Activated naive CD4-positive, alpha-beta T cell treated with Interleukin-2 at 50 U/mL for 16 hours (primary cell): ENCODE results near the gene MIEF1.
"Not testable (repeated sequence)": the region's sequence is repeated elsewhere in the genome, so short reads cannot be mapped to it uniquely, and the experiment has no call there.

Source experiments
- DNase-seq: peaks from one replicate; pipeline ENCODE4 v3.0.0-alpha.2; 2020

Gene MIEF1

GRCh38 chr22:39490966-39491680 is 11.0 kb upstream of the MIEF1 start:
- DNase-seq = no peak

GRCh38 chr22:39491696-39492095 is 10.4 kb upstream of the MIEF1 start:
- DNase-seq = no peak

DNA sequence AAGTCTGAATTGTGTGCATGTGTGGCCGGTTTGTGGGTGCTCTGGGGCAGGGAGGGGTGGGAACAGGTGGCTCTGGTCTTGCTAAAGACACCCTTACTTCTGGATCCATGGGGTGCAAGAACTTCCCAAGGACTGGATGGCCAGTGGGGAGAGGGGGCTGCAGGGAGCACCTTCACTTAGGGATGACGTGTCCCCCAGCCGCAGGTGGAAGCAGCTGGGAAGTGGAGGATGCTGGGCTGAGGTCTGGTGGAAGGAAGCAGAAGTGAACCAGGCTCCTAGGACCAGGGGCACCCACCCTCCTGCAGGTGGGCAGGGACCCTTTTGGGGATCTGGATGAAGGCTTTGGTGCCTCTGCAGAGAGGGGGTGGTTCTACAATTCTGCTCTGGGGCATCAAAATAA is 9.9 kb upstream of the MIEF1 start:
- no peak for DNase-seq

DNA sequence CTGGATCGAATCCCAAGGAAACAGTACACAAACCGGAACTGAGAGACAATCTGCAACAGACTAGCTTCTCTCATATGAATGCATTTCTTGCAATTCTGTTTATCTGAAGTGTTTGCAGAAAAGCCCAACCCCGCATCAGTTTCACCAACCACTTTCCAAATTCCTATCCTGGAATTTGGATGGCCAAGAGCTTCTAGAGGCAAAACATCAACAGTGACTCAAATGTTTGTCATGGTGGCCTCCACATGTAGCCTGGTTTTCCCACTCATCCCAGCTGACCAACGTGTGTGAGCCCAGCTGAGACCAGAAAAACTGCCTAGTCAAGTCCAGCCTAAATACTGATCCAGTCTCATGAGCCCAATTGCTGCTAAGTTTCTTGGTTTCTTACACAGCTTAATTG is 8.3 kb upstream of the MIEF1 start:
- DNase-seq = no peak

DNA sequence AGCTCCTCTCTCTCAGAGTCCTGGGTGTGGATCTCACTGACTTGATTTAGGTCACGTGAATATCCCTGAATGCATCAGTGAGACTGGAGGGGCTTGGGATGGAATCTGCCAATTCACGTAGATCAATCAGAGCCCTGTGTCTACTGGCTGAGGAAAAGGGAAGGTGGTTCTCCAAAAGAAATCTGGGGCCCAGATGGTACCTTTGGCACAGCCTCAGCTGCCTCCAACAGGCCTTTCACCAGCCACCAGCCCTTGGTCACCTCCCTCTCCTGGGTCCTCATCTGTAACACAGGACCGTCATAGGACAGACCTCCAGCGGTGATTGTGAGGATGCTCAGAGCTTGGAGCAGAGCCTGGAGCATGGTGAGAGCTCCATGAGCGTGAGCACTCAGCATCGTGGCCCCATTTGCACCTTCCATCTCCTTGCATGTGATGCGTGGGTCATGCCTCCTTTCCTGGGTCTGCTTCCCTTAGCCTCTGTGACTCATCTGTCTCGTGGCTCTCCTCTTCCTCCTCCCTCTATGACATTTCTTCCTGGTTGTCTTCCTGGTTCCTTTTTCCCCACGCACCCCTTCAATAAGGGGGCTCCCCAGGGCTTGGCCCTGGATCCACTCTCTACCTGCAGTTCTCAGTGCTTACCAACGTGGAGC is 7.5 kb upstream of the MIEF1 start:
- DNase-seq = no peak

DNA sequence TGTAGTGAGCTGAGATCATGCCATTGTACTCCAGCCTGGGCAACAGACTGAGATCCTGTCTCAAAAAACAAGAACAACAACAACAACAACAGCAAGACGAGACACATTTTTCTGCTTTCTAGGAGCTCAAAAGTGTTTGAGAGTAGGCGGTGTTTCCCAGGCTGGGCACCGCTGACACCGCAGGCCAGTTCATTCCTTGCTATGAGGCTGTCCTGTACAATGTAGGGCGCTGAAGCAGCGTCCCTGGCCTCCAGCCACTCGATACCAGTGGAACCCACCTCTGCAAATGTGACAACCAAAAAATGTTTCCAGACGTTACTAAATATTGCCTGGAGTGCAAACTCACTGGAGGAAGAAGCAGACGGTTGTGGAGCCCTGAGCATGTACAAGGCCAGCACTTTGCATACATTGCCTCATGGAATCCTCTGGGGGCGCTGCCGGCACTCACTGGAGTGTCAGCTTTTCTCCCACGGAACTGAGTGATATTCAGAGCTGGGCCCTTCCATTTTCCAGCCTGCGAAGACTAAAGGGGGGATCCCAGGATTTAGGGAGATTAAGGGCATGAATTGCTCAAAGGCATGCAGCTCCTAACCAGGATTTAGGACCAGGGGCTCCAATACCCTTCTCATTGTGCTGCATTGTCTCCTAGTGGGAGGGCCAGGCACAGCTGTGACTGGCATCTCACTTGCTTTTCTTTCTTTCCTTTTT is 5.8 kb upstream of the MIEF1 start:
- peak; percentile 67 for DNase-seq

GRCh38 chr22:39497429-39497828 is 4.7 kb upstream of the MIEF1 start:
- DNase-seq = no peak

DNA sequence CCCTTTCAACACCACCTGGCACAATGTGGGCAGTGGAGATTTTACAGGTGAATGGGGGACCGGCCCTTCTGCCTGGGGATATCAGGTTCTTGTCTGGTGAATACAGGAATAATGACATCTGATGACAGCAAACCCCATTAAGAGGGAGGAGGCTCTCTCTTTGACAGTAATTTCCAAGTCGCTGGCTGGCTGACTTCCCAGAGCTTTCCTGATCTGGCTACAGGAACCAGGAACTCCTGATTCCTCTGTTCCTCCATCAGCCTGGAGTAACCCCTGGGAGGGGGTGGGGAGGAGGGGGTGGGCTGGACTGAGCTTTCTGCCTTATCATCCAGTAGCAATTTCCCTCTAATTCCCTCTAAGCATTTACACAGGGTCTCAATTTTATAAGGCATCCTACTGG is 3.7 kb upstream of the MIEF1 start:
- no peak for DNase-seq

DNA sequence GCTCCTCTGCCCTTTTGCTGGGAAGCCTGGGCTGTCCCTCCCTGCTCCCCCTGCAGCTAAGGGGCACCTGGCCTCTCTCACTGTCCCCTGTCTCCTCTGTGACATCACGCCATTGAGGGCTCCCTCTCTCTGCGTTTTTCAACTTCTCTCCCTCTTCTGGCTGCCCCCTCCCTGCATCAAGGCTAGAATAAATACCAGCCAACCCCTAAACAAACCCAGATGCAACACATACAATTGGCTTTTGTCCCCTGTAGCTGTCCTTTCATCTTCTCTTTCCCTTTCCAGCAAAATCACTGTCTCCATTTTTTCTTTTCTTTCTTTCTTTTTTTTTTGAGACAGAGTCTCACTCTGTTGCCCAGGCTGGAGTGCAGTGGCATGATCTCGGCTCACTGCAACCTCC is 3.3 kb upstream of the MIEF1 start:
- DNase-seq = no peak

DNA sequence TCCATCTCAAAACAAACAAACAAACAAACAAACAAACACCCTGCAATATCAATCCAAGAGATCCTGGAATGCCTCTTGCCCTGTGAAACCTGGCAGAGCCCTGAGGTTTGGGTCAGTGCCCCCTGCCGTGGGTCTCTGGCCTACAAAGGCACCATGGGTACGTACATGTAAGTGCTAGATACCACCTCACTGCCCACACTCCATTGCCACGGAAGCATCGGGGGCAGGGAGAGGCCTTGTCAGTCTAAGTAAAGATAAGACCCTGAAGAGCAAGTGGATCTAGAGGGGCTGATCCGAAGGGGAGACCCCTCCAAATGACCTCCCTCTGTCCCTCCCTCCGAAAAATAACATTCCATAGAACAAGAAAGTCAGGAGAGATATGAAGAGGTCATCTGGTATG is 2.0 kb upstream of the MIEF1 start:
- no peak for DNase-seq

- DNase-seq = no peak
Observed at GRCh38 chr22:39501644-39502108, 414 bp upstream of the MIEF1 start.

DNA sequence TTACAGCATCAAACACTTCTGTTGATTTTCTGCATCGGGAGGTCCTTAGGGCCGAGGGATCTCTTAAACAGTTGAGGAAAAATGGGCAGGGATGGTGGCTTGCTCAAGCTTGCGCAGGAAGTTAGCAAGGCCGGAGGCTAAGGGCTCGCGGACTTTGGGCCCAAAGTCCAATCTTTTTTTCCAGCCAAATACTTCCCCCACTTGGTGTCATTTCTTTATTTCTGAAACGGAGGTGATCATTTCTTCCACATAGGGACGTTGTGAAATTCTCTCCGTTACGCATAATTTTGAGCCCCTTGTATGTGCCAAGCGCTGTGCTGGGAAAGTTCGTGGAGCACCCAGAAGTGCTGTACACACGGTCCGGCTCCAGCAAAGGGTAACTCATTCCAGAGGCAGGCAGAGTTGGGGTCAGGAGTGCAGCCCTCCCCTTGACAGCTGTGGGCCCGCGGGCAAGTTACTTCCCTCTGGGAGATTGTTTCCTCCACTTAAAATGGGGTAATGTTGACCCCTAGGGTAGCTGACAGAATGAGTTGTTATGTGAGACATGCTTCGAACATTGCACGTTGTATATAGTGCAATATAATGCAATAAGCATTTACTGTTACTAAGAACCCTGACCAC is 809 bp downstream of the MIEF1 start:
- DNase-seq = no peak

- DNase-seq = no peak
Observed at GRCh38 chr22:39503630-39504029, 1.5 kb downstream of the MIEF1 start.

DNA sequence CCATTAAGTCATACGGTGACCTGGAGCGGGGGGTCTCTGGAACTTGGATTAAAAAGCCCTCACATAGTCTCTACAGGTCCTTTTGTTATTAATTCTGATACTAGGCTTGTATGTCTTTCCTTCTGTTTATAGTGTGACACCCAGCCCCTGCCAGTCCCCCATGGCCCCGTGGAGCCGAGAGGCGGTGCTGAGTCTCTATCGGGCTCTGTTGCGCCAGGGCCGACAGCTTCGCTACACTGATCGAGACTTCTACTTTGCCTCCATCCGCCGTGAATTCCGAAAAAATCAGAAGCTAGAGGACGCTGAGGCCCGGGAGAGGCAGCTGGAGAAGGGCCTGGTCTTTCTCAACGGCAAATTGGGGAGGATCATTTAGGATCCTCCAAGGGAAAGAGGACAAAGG is 2.0 kb downstream of the MIEF1 start:
- no peak for DNase-seq

GRCh38 chr22:39507021-39507420 is 4.9 kb downstream of the MIEF1 start:
- not testable (repeated sequence) for DNase-seq

GRCh38 chr22:39508393-39508792 is 6.3 kb downstream of the MIEF1 start:
- DNase-seq = no peak

- DNase-seq = no peak
Observed at GRCh38 chr22:39510529-39511149, 8.5 kb downstream of the MIEF1 start.

GRCh38 chr22:39511226-39511625 is 9.1 kb downstream of the MIEF1 start:
- no peak for DNase-seq

- no peak for DNase-seq
Observed at GRCh38 chr22:39512026-39512425, 9.9 kb downstream of the MIEF1 start.

DNA sequence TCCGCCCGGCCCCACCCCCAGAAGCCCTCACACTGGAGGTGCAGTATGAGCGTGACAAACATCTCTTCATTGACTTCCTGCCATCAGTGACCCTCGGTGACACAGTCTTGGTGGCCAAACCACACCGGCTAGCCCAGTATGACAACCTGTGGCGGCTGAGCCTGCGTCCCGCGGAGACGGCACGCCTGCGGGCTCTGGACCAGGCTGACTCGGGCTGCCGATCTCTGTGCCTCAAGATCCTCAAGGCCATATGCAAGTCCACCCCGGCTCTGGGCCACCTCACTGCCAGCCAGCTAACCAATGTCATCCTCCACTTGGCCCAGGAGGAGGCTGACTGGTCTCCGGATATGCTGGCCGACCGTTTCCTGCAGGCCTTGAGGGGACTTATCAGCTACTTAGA is 11.7 kb downstream of the MIEF1 start:
- DNase-seq = no peak

- DNase-seq = peak; percentile 58
Observed at GRCh38 chr22:39514373-39514973, 12.4 kb downstream of the MIEF1 start.

GRCh38 chr22:39515266-39516050 is 13.4 kb downstream of the MIEF1 start:
- no peak for DNase-seq
